K562 (cell line): ENCODE results near the gene TERT.

ENCODE experiments used
- MAFG ChIP-seq: fragments of 450-650 bp; conservative IDR thresholded peaks from 2 replicates; pipeline ENCODE4 v1.6.1; 2016; ENCODE audit warnings: missing genetic modification characterization, missing compliant biosample characterization
- MAFK ChIP-seq: IDR thresholded peaks from 2 replicates; pipeline ENCODE4 v1.6.1; 2011; ENCODE audit warnings: low read length, improper control_type of control experiment
- POLR2A ChIP-seq: fragments of 450-650 bp; conservative IDR thresholded peaks from 2 replicates; pipeline ENCODE4 v1.6.1; 2016
- POLR2AphosphoS5 ChIP-seq: IDR thresholded peaks from 2 replicates; pipeline ENCODE4 v1.6.1; 2011; ENCODE audit warnings: mild to moderate bottlenecking, low read depth, low read length, moderate library complexity; ENCODE audit not compliant: control insufficient read depth, insufficient read depth
- RFX1 ChIP-seq: fragments of 450-650 bp; IDR thresholded peaks from 2 replicates; pipeline ENCODE4 v1.6.1; 2016; ENCODE audit warnings: mild to moderate bottlenecking, moderate library complexity
- SMARCC2 ChIP-seq: fragments of 450-650 bp; IDR thresholded peaks from 2 replicates; pipeline ENCODE4 v1.6.1; 2017; ENCODE audit warnings: antibody characterized with exemption, moderate library complexity, mild to moderate bottlenecking, low read depth
- SP1 ChIP-seq: sonication (generic); formaldehyde crosslinking; IDR thresholded peaks from 2 replicates; pipeline ENCODE4 v1.8.1; 2022; ENCODE audit warnings: mild to moderate bottlenecking, missing genetic modification reagents
- TAF1 ChIP-seq: IDR thresholded peaks from 2 replicates; pipeline ENCODE4 v1.6.1; 2011; ENCODE audit warnings: mild to moderate bottlenecking, low read length, moderate library complexity; ENCODE audit not compliant: insufficient read depth, control insufficient read depth, severe bottlenecking; ENCODE audit errors: extremely low read depth
- THRA ChIP-seq: fragments of 450-650 bp; IDR thresholded peaks from 2 replicates; pipeline ENCODE4 v1.6.1; 2017; ENCODE audit warnings: mild to moderate bottlenecking, moderate library complexity
- ZNF121 ChIP-seq: sonication (generic); formaldehyde crosslinking; conservative IDR thresholded peaks from 2 replicates; pipeline ENCODE4 v1.8.0; 2022; ENCODE audit warnings: missing genetic modification reagents
- ZNF384 ChIP-seq: IDR thresholded peaks from 2 replicates; pipeline ENCODE4 v1.6.1; 2012; ENCODE audit warnings: low read depth, low read length, improper control_type of control experiment
- TF ChIP-seq, protein P1 (sequence below), 2 experiments: IDR thresholded peaks in 1 of 2; conservative IDR thresholded peaks in 1 of 2; 2 replicates each; pipeline ENCODE4 v1.6.1; 2016; ENCODE audit warnings: low read depth in 2 of 2, mild to moderate bottlenecking in 1 of 2, missing compliant biosample characterization in 1 of 2, missing genetic modification characterization in 1 of 2, moderate library complexity in 1 of 2
- TF ChIP-seq, protein P2 (sequence below), 3 experiments: IDR thresholded peaks in 2 of 3; conservative IDR thresholded peaks in 1 of 3; 2 replicates each; pipeline ENCODE4 v1.5.1; 2011 to 2012; ENCODE audit warnings: low read length in 3 of 3, mild to moderate bottlenecking in 3 of 3, control low read depth in 2 of 3, improper control_type of control experiment in 1 of 3, inconsistent platforms in 1 of 3, low read depth in 1 of 3, mixed read lengths in 1 of 3, moderate library complexity in 1 of 3; ENCODE audit not compliant: insufficient read depth in 2 of 3

GRCh38 chr5:1315018-1315708, 20.3 kb upstream of the TERT start:
- TF ChIP-seq MAFG (no peak), RFX1 (no peak), ZNF121 (CRISPR knock-in tag) (no peak), POLR2AphosphoS5 (no peak), TAF1 (no peak), ZNF384 (no peak), SP1 (no peak), THRA (no peak), POLR2A (no peak), MAFK (no peak), SMARCC2 (no peak)
- TF ChIP-seq, protein P1, sequence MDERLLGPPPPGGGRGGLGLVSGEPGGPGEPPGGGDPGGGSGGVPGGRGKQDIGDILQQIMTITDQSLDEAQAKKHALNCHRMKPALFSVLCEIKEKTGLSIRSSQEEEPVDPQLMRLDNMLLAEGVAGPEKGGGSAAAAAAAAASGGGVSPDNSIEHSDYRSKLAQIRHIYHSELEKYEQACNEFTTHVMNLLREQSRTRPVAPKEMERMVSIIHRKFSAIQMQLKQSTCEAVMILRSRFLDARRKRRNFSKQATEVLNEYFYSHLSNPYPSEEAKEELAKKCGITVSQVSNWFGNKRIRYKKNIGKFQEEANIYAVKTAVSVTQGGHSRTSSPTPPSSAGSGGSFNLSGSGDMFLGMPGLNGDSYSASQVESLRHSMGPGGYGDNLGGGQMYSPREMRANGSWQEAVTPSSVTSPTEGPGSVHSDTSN (CRISPR knock-in tag; IDR thresholded peaks at IDR 0.05; ENCODE audit: low read depth): no peak
- TF ChIP-seq, protein P1 (tag; conservative IDR thresholded peaks at IDR 0.05; ENCODE audit: low read depth): no peak
- TF ChIP-seq, protein P2, sequence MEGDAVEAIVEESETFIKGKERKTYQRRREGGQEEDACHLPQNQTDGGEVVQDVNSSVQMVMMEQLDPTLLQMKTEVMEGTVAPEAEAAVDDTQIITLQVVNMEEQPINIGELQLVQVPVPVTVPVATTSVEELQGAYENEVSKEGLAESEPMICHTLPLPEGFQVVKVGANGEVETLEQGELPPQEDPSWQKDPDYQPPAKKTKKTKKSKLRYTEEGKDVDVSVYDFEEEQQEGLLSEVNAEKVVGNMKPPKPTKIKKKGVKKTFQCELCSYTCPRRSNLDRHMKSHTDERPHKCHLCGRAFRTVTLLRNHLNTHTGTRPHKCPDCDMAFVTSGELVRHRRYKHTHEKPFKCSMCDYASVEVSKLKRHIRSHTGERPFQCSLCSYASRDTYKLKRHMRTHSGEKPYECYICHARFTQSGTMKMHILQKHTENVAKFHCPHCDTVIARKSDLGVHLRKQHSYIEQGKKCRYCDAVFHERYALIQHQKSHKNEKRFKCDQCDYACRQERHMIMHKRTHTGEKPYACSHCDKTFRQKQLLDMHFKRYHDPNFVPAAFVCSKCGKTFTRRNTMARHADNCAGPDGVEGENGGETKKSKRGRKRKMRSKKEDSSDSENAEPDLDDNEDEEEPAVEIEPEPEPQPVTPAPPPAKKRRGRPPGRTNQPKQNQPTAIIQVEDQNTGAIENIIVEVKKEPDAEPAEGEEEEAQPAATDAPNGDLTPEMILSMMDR (IDR thresholded peaks at IDR 0.05 in 2 of 3, conservative IDR thresholded peaks at IDR 0.05 in 1 of 3; ENCODE audit: insufficient read depth in 2 of 3, low read depth in 1 of 3, low read length in 3 of 3): no peak
